Measurements from ENCODE around the gene CREB3L4.
A peak's percentile ranks its signal among the peaks of the same experiment; 100 is the strongest.
"Not testable (repeated sequence)": the region's sequence is repeated elsewhere in the genome, so short reads cannot be mapped to it uniquely, and the experiment has no call there.

The CREB3L4 gene

GRCh38 chr1:153977250-153978240, 9.8 kb downstream of the CREB3L4 start, which contains the start of gene JTB:
Gene JTB, minus strand, starts transcription at chr1:153977674. Its CDS starts 422 bp downstream, at chr1:153977252.
- DNase-seq (ENCODE audit: low read depth) = peak; percentile 48
- TF ChIP-seq CTCF (IDR thresholded peaks at IDR 0.05; ENCODE audit: control insufficient read depth, extremely low read depth, insufficient read depth) = no peak
- peak within 1 kb of the TSS; percentile 83 for H3K4me3 ChIP-seq (ENCODE audit: low read depth, low read length)

- TF ChIP-seq CTCF (IDR thresholded peaks at IDR 0.05; ENCODE audit: control insufficient read depth, extremely low read depth, insufficient read depth) = no peak
- no peak for DNase-seq (ENCODE audit: low read depth)
- H3K4me3 ChIP-seq (ENCODE audit: low read depth, low read length) = peak overlapping the region; percentile 83
Observed at GRCh38 chr1:153978274-153978909, 10.7 kb downstream of the CREB3L4 start.

GRCh38 chr1:153979091-153979490, 11.4 kb downstream of the CREB3L4 start:
- DNase-seq (ENCODE audit: low read depth); H3K4me3 ChIP-seq (ENCODE audit: low read depth, low read length): not testable (repeated sequence)

GRCh38 chr1:153981735-153982134, 14.0 kb downstream of the CREB3L4 start:
- not testable (repeated sequence) for H3K4me3 ChIP-seq (ENCODE audit: low read depth, low read length); DNase-seq (ENCODE audit: low read depth)

- DNase-seq (ENCODE audit: low read depth) = no peak
- TF ChIP-seq CTCF (IDR thresholded peaks at IDR 0.05; ENCODE audit: control insufficient read depth, extremely low read depth, insufficient read depth) = no peak
- no peak overlapping the region for H3K4me3 ChIP-seq (ENCODE audit: low read depth, low read length)
Observed at GRCh38 chr1:153984123-153984894, 16.6 kb downstream of the CREB3L4 start.

GRCh38 chr1:153985341-153985912, 17.7 kb downstream of the CREB3L4 start:
- TF ChIP-seq CTCF (IDR thresholded peaks at IDR 0.05; ENCODE audit: control insufficient read depth, extremely low read depth, insufficient read depth) = no peak
- DNase-seq (ENCODE audit: low read depth) = no peak
- H3K4me3 ChIP-seq (ENCODE audit: low read depth, low read length) = peak overlapping the region; percentile 73

- no peak for TF ChIP-seq CTCF (IDR thresholded peaks at IDR 0.05; ENCODE audit: control insufficient read depth, extremely low read depth, insufficient read depth)
- DNase-seq (ENCODE audit: low read depth) = peak; percentile 56
- H3K4me3 ChIP-seq (ENCODE audit: low read depth, low read length) = peak within 1 kb of the TSS; percentile 73
Observed at GRCh38 chr1:153985941-153986761, 18.4 kb downstream of the CREB3L4 start, which contains the start of gene RAB13. Gene RAB13, minus strand, starts transcription at chr1:153986339. Its CDS starts 103 bp downstream, at chr1:153986236.

Data from LNCaP clone FGC (cell line).